ENCODE results near the gene SRPK3.

GRCh38 chrX:153804621-153805020, 23.8 kb downstream of the SRPK3 start:
- TF ChIP-seq CTCF (optimal IDR thresholded peaks at IDR 0.05 in 1 of 3, IDR thresholded peaks at IDR 0.05 in 1 of 3, conservative IDR thresholded peaks at IDR 0.05 in 1 of 3; ENCODE audit: extremely low read depth in 1 of 3, insufficient read depth in 2 of 3, low read length in 3 of 3) (no peak), EZH2 (IDR thresholded peaks at IDR 0.05; ENCODE audit: low read length) (no peak)

Data from keratinocyte (primary cell).